ENCODE results near the gene SLC2A4RG. TPM values are rescaled to one million over a fixed set of nuclear protein-coding genes. Genes with fewer than 3 reads are reported as not detected.

The SLC2A4RG gene
- total and polyA plus RNA-seq, 2 of the 13 experiments (the other 11 are each of a cell fraction or from before 2014, with no cell fraction given) = 91.4 to 95.9 TPM

GRCh38 chr20:63699466-63700198 lies 39.9 kb upstream of the SLC2A4RG start:
- Histone ChIP-seq H3K27me3 (ENCODE audit: control insufficient read depth in 1 of 2, insufficient read depth in 2 of 2, low read length in 2 of 2) (no peaks in the 10 kb centered on the region), H4K20me1 (ENCODE audit: insufficient read depth, low read length) (peaks cover 4% of the 10 kb centered on the region; the same call in 1 of the 2 replicates), H2AFZ (ENCODE audit: low read length) (no peak overlapping the region), H3K9me3 (ENCODE audit: low read length) (no peaks in the 10 kb centered on the region), H3K4me2 (ENCODE audit: low read depth, low read length) (no peak overlapping the region), H3K9ac (ENCODE audit: insufficient read depth, low read depth, low read length) (no peak overlapping the region), H3K79me2 (ENCODE audit: insufficient read depth, low read length) (no peaks in the 10 kb centered on the region), H3K36me3 (replicated peaks in 1 of 2; ENCODE audit: control insufficient read depth in 1 of 2, insufficient read depth in 2 of 2, low read length in 2 of 2) (peaks cover 4 to 12% of the 10 kb centered on the region in 2 experiments), H3K4me1 (ENCODE audit: insufficient read depth, low read length) (peaks cover 21% of the 10 kb centered on the region), H3K4me3 (replicated peaks in 1 of 3; ENCODE audit: insufficient read depth in 1 of 3, low read depth in 2 of 3, low read length in 3 of 3) (no peak overlapping the region), H3K27ac (ENCODE audit: extremely low read length, insufficient read depth, low read length) (no peak overlapping the region)
- no peak for FAIRE-seq
- ChIA-PET CTCF (ENCODE audit: low intra/inter-chr PET ratio, low total read pairs) (no interaction called here), POLR2A (no interaction called here)
- ATAC-seq = no peak
- 95% methylated on average over 19 of the region's 24 CpGs for WGBS (ENCODE audit: low lambda C conversion rate)
- TSS peak; percentile 35 for BruUV-seq (replicated peaks)
- no peak for DNase-seq (ENCODE audit: low spot score)
- in situ Hi-C loops (cut with HindIII; ENCODE audit: extremely low pct_ligation_motif_present, low pct_unique_long_range_greater_than_20kb) (loop anchor here (10.0 kb wide), 1 partner anchor 85 kb away; no protein-coding TSS in a partner anchor), intact Hi-C loops (cut with micrococcal nuclease; ENCODE audit: unreplicated experiment) (no loop called here)
- TF ChIP-seq PTBP1 (IDR thresholded peaks at IDR 0.05; ENCODE audit: low read depth, low read length, poor library complexity, severe bottlenecking) = no peak
- no peak for TF ChIP-seq ZNF18 (CRISPR knock-in tag; IDR thresholded peaks at IDR 0.05; ENCODE audit: insufficient replicate concordance)
- no peak for TF ChIP-seq DMAP1 (CRISPR knock-in tag; IDR thresholded peaks at IDR 0.05)
- TF ChIP-seq ZNF276 (CRISPR knock-in tag; IDR thresholded peaks at IDR 0.05; ENCODE audit: low read depth) = no peak
- no peak; the same call in 1 of the 2 replicates for TF ChIP-seq RAD21 (CRISPR knock-in tag; IDR thresholded peaks at IDR 0.05)
- TF ChIP-seq HINFP (CRISPR knock-in tag; IDR thresholded peaks at IDR 0.05; ENCODE audit: low read depth) = no peak
- no peak for TF ChIP-seq SRF (IDR thresholded peaks at IDR 0.05; ENCODE audit: low read depth, low read length)
- TF ChIP-seq SRSF4 (IDR thresholded peaks at IDR 0.05; ENCODE audit: low read depth, low read length, poor library complexity, severe bottlenecking) = no peak
- TF ChIP-seq ZNF710 (CRISPR knock-in tag; IDR thresholded peaks at IDR 0.05; ENCODE audit: borderline replicate concordance) = 0 out of 2 replicates have a peak, but pooled peaks have one; percentile 34
- no peak for TF ChIP-seq ZEB1 (IDR thresholded peaks at IDR 0.05; ENCODE audit: insufficient replicate concordance, low read depth)
- no peak for TF ChIP-seq HNRNPUL1 (IDR thresholded peaks at IDR 0.05; ENCODE audit: low read depth, low read length)
- TF ChIP-seq KDM5B (CRISPR knock-in tag; IDR thresholded peaks at IDR 0.05; ENCODE audit: borderline replicate concordance) = 0 out of 2 replicates have a peak, but pooled peaks have one; percentile 30
- no peak for TF ChIP-seq DNMT1 (CRISPR knock-in tag; IDR thresholded peaks at IDR 0.05)
- no peak for TF ChIP-seq ZNF432 (CRISPR knock-in tag; IDR thresholded peaks at IDR 0.05; ENCODE audit: borderline replicate concordance)
- TF ChIP-seq HIVEP1 (CRISPR knock-in tag; IDR thresholded peaks at IDR 0.05) = 0 out of 2 replicates have a peak, but pooled peaks have one; percentile 27
- no peak for TF ChIP-seq SPEN (CRISPR knock-in tag; IDR thresholded peaks at IDR 0.05; ENCODE audit: low read depth)
- no peak for TF ChIP-seq THYN1 (CRISPR knock-in tag; IDR thresholded peaks at IDR 0.05; ENCODE audit: borderline replicate concordance, low read depth)

Measured in HepG2 (cell line).